ENCODE results near the gene YRDC. TPM values are rescaled to one million over a fixed set of nuclear protein-coding genes. Genes with fewer than 3 reads are reported as not detected.

The YRDC gene
- total and polyA plus RNA-seq, 2 experiments from 2014 or later: 18.4 to 46.0 TPM

- Histone ChIP-seq H3K4me2 (peak overlapping the region; percentile 81), H3K4me3 (peak overlapping the region; percentile 67), H3K27me3 (ENCODE audit: insufficient read depth) (peaks cover 50% of the 10 kb centered on the region), H2AFZ (no peak overlapping the region), H4K20me1 (replicated peaks; ENCODE audit: insufficient read depth) (peaks cover 5% of the 10 kb centered on the region; the same call in 1 of the 2 replicates), H3K9me2 (ENCODE audit: insufficient read depth) (no peaks in the 10 kb centered on the region), H3K4me1 (ENCODE audit: insufficient read depth) (peaks cover 6% of the 10 kb centered on the region), H3K27ac (ENCODE audit: low read depth) (no peak overlapping the region), H3K79me2 (replicated peaks; ENCODE audit: insufficient read depth) (no peaks in the 10 kb centered on the region), H3K36me3 (ENCODE audit: insufficient read depth) (no peaks in the 10 kb centered on the region), H3F3A (replicated peaks; ENCODE audit: low read depth) (peaks cover 11% of the 10 kb centered on the region; the same call in 1 of the 2 replicates)
- peak; percentile 99 for TF ChIP-seq REST (IDR thresholded peaks at IDR 0.05; ENCODE audit: unreplicated experiment)
- TF ChIP-seq NANOG (IDR thresholded peaks at IDR 0.05; ENCODE audit: borderline replicate concordance): no peak
- peak; percentile 21; the same call in 1 of the 2 replicates for TF ChIP-seq CREB1 (CRISPR knock-in tag; IDR thresholded peaks at IDR 0.05; ENCODE audit: low read depth)
- peak; percentile 3 for TF ChIP-seq EZH2 (IDR thresholded peaks at IDR 0.05; ENCODE audit: low read depth, unreplicated experiment)
- TF ChIP-seq ETS1 (IDR thresholded peaks at IDR 0.05): peak; percentile 32; the same call in 1 of the 2 replicates
- Mint-ChIP-seq H3K4me3 (peak overlapping the region; percentile 74), H3K36me3 (ENCODE audit: low read depth) (peaks cover 16% of the 10 kb centered on the region; the same call in 2 of the 3 replicates), H3K9me3 (no peaks in the 10 kb centered on the region), H3K27ac (no peak overlapping the region), H3K4me1 (peaks cover 12% of the 10 kb centered on the region), H3K27me3 (ENCODE audit: insufficient read depth, low read depth, poor library complexity) (peaks cover 36% of the 10 kb centered on the region)
- ATAC-seq: peak; percentile 77
- peak; percentile 88 for DNase-seq (ENCODE audit: low spot score)
Observed at GRCh38 chr1:37795340-37796125, 12.5 kb downstream of the YRDC start.

- H3K9me3 Mint-ChIP-seq: no peaks in the 10 kb centered on the region
- Histone ChIP-seq H3K9me2 (ENCODE audit: insufficient read depth) (no peaks in the 10 kb centered on the region), H4K20me1 (replicated peaks; ENCODE audit: insufficient read depth) (peaks cover 5% of the 10 kb centered on the region; the same call in 1 of the 2 replicates), H3K27ac (ENCODE audit: low read depth) (no peak overlapping the region), H3K36me3 (ENCODE audit: insufficient read depth) (no peaks in the 10 kb centered on the region), H3K4me2 (peak overlapping the region; percentile 81), H3K27me3 (ENCODE audit: insufficient read depth) (peaks cover 53% of the 10 kb centered on the region), H3K4me1 (ENCODE audit: insufficient read depth) (peaks cover 6% of the 10 kb centered on the region), H3F3A (replicated peaks; ENCODE audit: low read depth) (peaks cover 11% of the 10 kb centered on the region; the same call in 1 of the 2 replicates), H3K79me2 (replicated peaks; ENCODE audit: insufficient read depth) (no peaks in the 10 kb centered on the region), H2AFZ (peak overlapping the region; percentile 76; the same call in 1 of the 2 replicates), H3K4me3 (peak overlapping the region; percentile 67)
- peaks cover 11% of the 10 kb centered on the region; the same call in 2 of the 3 replicates for H3K36me3 Mint-ChIP-seq (ENCODE audit: low read depth)
- no peak overlapping the region for H3K27ac Mint-ChIP-seq
- H3K4me1 Mint-ChIP-seq: peaks cover 12% of the 10 kb centered on the region
- H3K27me3 Mint-ChIP-seq (ENCODE audit: insufficient read depth, low read depth, poor library complexity): peaks cover 39% of the 10 kb centered on the region
- ATAC-seq (peak; percentile 27), DNase-seq (ENCODE audit: low spot score) (peak; percentile 53)
- peak overlapping the region; percentile 74 for H3K4me3 Mint-ChIP-seq
- TF ChIP-seq ZNF331 (CRISPR knock-in tag; IDR thresholded peaks at IDR 0.05; ENCODE audit: low read depth) (no peak), ZNF114 (CRISPR knock-in tag; IDR thresholded peaks at IDR 0.05) (no peak), CREB1 (CRISPR knock-in tag; IDR thresholded peaks at IDR 0.05; ENCODE audit: low read depth) (no peak), EZH2 (IDR thresholded peaks at IDR 0.05; ENCODE audit: low read depth, unreplicated experiment) (peak; percentile 3), NANOG (IDR thresholded peaks at IDR 0.05; ENCODE audit: borderline replicate concordance) (no peak), POLR2AphosphoS5 (IDR thresholded peaks at IDR 0.05; ENCODE audit: low read depth) (no peak), CTCF (conservative IDR thresholded peaks at IDR 0.05; ENCODE audit: low read depth in 2 of 2) (peak; percentile 21 to 54; a peak in 2 of 4 replicates)
Observed at GRCh38 chr1:37794372-37795339, 13.4 kb downstream of the YRDC start.
